GM12878 (cell line): ENCODE results near the gene DYNC1I1. TPM values are rescaled to one million over a fixed set of nuclear protein-coding genes. Genes with fewer than 3 reads are reported as not detected.

Experiments
- ATAC-seq: fragments of 200-7000 bp; cut with Tn5 transposase; 3 replicates; pipeline ENCODE4 v1.9.1; 2020; ENCODE audit warnings: mild to moderate bottlenecking, moderate library complexity
- BruUV-seq: library from RNA; stranded (reverse); fragments of 400-500 nt; replicated peaks from 2 replicates; lab custom pipeline; 2021; lab: Mats Ljungman, UMichigan
- CTCF ChIA-PET: fragments of 300-600 bp; sonication (Branson Sonifier 250); formaldehyde crosslinking; extraction: SDS; loops from one replicate; lab custom pipeline; 2021; ENCODE audit warnings: inconsistent platforms; lab: Yijun Ruan, JAX
- POLR2A ChIA-PET: fragments of 350-600 bp; formaldehyde crosslinking; extraction: SDS; loops from one replicate; lab custom pipeline; 2021; ENCODE audit warnings: inconsistent platforms; lab: Charles Lee
- RAD21 ChIA-PET: fragments of 300-600 bp; sonication (Branson Sonifier 250); formaldehyde crosslinking; loops from one replicate; lab custom pipeline; 2023; ENCODE audit warnings: antibody characterized with exemption; ENCODE audit not compliant: unreplicated experiment; lab: Charles Lee
- SMC1A ChIA-PET: fragments of 300-600 bp; sonication (Branson Sonifier 250); formaldehyde crosslinking; loops from one replicate; lab custom pipeline; 2023; ENCODE audit not compliant: unreplicated experiment, uncharacterized antibody; lab: Charles Lee
- DNase-seq: peaks from one replicate; pipeline ENCODE4 v3.0.0-alpha.2; 2011; ENCODE audit warnings: low read depth, low spot score
- FAIRE-seq: peaks from 3 replicates; lab custom pipeline; 2011; peaks lifted over from hg19 to GRCh38; lab: Jason Lieb, UNC
- H2AFZ ChIP-seq: 2 replicates; pipeline ENCODE4 v1.6.0; 2011; ENCODE audit warnings: low read depth, low read length, control low read depth; ENCODE audit not compliant: control insufficient read depth
- H3K27ac ChIP-seq: 2 replicates; pipeline ENCODE4 v1.5.1; 2011; ENCODE audit warnings: control low read depth; ENCODE audit not compliant: control insufficient read depth, insufficient read depth
- H3K27me3 ChIP-seq, 2 experiments: replicated peaks in 1 of 2; 2 replicates each; pipeline versions ENCODE4 v1.6.0 to v1.6.1; 2011; ENCODE audit warnings: low read length in 1 of 2; ENCODE audit not compliant: control insufficient read depth in 2 of 2, insufficient read depth in 2 of 2
- H3K36me3 ChIP-seq, 2 experiments: 2 replicates each; pipeline ENCODE4 v1.5.1; 2011; ENCODE audit warnings: low read length in 1 of 2; ENCODE audit not compliant: control insufficient read depth in 2 of 2, insufficient read depth in 2 of 2
- H3K4me1 ChIP-seq: 2 replicates; pipeline ENCODE4 v1.6.1; 2011; ENCODE audit warnings: mild to moderate bottlenecking, low read length, moderate library complexity, mixed read lengths; ENCODE audit not compliant: control insufficient read depth, insufficient read depth
- H3K4me2 ChIP-seq: 2 replicates; pipeline ENCODE4 v1.6.0; 2011; ENCODE audit warnings: control low read depth; ENCODE audit not compliant: control insufficient read depth, insufficient read depth
- H3K4me3 ChIP-seq: fragments of 200-600 bp; sonication (generic); 2 replicates; pipeline ENCODE4 v1.5.1; 2016
- H3K79me2 ChIP-seq: 2 replicates; pipeline ENCODE4 v1.6.0; 2011; ENCODE audit warnings: low read length; ENCODE audit not compliant: control insufficient read depth, insufficient read depth
- H3K9ac ChIP-seq: 2 replicates; pipeline ENCODE4 v1.8.0; 2011; ENCODE audit warnings: low read length, control low read depth, mixed read lengths; ENCODE audit not compliant: control insufficient read depth, insufficient read depth
- H3K9me3 ChIP-seq: replicated peaks from 3 replicates; pipeline ENCODE4 v1.5.1; 2011; ENCODE audit warnings: mild to moderate bottlenecking, low read length; ENCODE audit not compliant: control insufficient read depth, insufficient read depth
- H4K20me1 ChIP-seq: 2 replicates; pipeline ENCODE4 v1.6.0; 2011; ENCODE audit not compliant: control insufficient read depth, insufficient read depth
- BACH1 ChIP-seq: fragments of 450-650 bp; IDR thresholded peaks from 2 replicates; pipeline ENCODE4 v1.6.1; 2017; ENCODE audit warnings: mild to moderate bottlenecking, borderline replicate concordance
- CBX5 ChIP-seq: sonication (generic); IDR thresholded peaks from 2 replicates; pipeline ENCODE4 v1.6.1; 2016; ENCODE audit warnings: low read depth, moderate library complexity, mild to moderate bottlenecking, inconsistent platforms
- CEBPB ChIP-seq, 2 experiments: fragments of 150-350 bp in 1 of 2; IDR thresholded peaks; 2 replicates each; pipeline ENCODE4 v1.6.1; 2012 to 2014; ENCODE audit warnings: low read depth in 2 of 2, low read length in 2 of 2, borderline replicate concordance in 1 of 2, inconsistent platforms in 1 of 2
- ESRRA ChIP-seq: IDR thresholded peaks from 2 replicates; pipeline ENCODE4 v1.6.1; 2012; ENCODE audit warnings: mild to moderate bottlenecking, low read length, improper control_type of control experiment
- KDM1A ChIP-seq: fragments of 200-600 bp; sonication (generic); IDR thresholded peaks from 2 replicates; pipeline ENCODE4 v1.6.1; 2016; ENCODE audit warnings: borderline replicate concordance
- NR2C1 ChIP-seq: fragments of 450-650 bp; IDR thresholded peaks from 2 replicates; pipeline ENCODE4 v1.6.1; 2017; ENCODE audit warnings: antibody characterized with exemption, mild to moderate bottlenecking, moderate library complexity
- PAX5 ChIP-seq: IDR thresholded peaks from 2 replicates; pipeline ENCODE4 v1.6.1; 2011; ENCODE audit warnings: low read depth, low read length, borderline replicate concordance
- RB1 ChIP-seq: fragments of 450-650 bp; formaldehyde crosslinking; IDR thresholded peaks from 2 replicates; pipeline ENCODE4 v1.6.1; 2017; ENCODE audit warnings: mild to moderate bottlenecking, borderline replicate concordance
- SIX5 ChIP-seq: IDR thresholded peaks from 2 replicates; pipeline ENCODE4 v1.6.1; 2011; ENCODE audit warnings: mild to moderate bottlenecking, low read depth, low read length, moderate library complexity; ENCODE audit not compliant: severe bottlenecking
- SMARCA5 ChIP-seq: fragments of 450-650 bp; IDR thresholded peaks from 2 replicates; pipeline ENCODE4 v1.6.1; 2017; ENCODE audit warnings: mild to moderate bottlenecking
- SP1 ChIP-seq: IDR thresholded peaks from one replicate; pipeline ENCODE4 v1.6.1; 2011; ENCODE audit warnings: low read depth, low read length
- SRF ChIP-seq, 2 experiments: IDR thresholded peaks; 2 replicates each; pipeline ENCODE4 v1.6.1; 2011; ENCODE audit warnings: low read depth in 2 of 2, low read length in 2 of 2, mild to moderate bottlenecking in 1 of 2, moderate library complexity in 1 of 2
- SUPT20H ChIP-seq: IDR thresholded peaks from 2 replicates; pipeline ENCODE4 v1.6.1; 2011; ENCODE audit warnings: low read depth, mild to moderate bottlenecking, low read length, moderate library complexity, borderline replicate concordance; ENCODE audit not compliant: control insufficient read depth
- WGBS: methylation state at CpG from one replicate; pipeline ENCODE4 v1.1.6; 2016; ENCODE audit warnings: low lambda C conversion rate; ENCODE audit not compliant: insufficient replicate concordance, insufficient coverage; ENCODE audit errors: missing lambda C conversion rate; 5-methylcytosine and 5-hydroxymethylcytosine counted together
- in situ Hi-C: fragments of 300-500 bp; cut with MboI; formaldehyde crosslinking; loops from 9 replicates; pipeline ENCODE4 v1.14.3; 2018; ENCODE audit warnings: mixed read lengths
- intact Hi-C: fragments of 100-400 bp; cut with micrococcal nuclease; formaldehyde crosslinking; loops from one replicate; pipeline ENCODE4 v1.14.2; 2022; ENCODE audit not compliant: unreplicated experiment
- polyA plus RNA-seq, 11 experiments: library from polyadenylated mRNA; depleted of rRNA in 4 of 11; unstranded in 6 of 11; stranded (reverse) in 5 of 11; fragments of >200 nt; fragmentation: Nextera tagmentation in 4 of 11; fragmentation: Illumina TruSeq in 1 of 11; extraction: Ambion mirVana in 4 of 11; extraction: Trizol in 1 of 11; gene quantifications; 1 replicate in 1 of 11; 2 replicates in 10 of 11; pipeline versions ENCODE4 v1.2.1 to v1.2.3, GENCODE V29; 2011 to 2016; ENCODE audit warnings: inconsistent platforms in 2 of 11, missing spikeins in 2 of 11, low read depth in 1 of 11
- total RNA-seq, 4 experiments: library from RNA; depleted of rRNA in 3 of 4; stranded (reverse); fragments of >200 nt in 3 of 4; fragmentation: Illumina TruSeq in 1 of 4; extraction: Trizol in 1 of 4; gene quantifications; 2 replicates each; pipeline versions ENCODE4 v1.2.1 to v1.2.3, GENCODE V29; 2013 to 2021
- TF ChIP-seq, protein P1 (sequence below): fragments of 450-650 bp; formaldehyde crosslinking; IDR thresholded peaks from 2 replicates; pipeline ENCODE4 v1.4.0; 2020; ENCODE audit warnings: mild to moderate bottlenecking, moderate library complexity
- TF ChIP-seq, protein P2 (sequence below): fragments of 450-650 bp; IDR thresholded peaks from 2 replicates; pipeline ENCODE4 v1.6.1; 2018; ENCODE audit warnings: mild to moderate bottlenecking, low read depth, moderate library complexity; ENCODE audit not compliant: partially characterized antibody

The DYNC1I1 gene
- total and polyA plus RNA-seq, 10 of the 15 experiments (the other 5 are each of a cell fraction or from before 2014, with no cell fraction given), result 0.05 to 0.91 (median 0.14) TPM; not detected in 3

DNA sequence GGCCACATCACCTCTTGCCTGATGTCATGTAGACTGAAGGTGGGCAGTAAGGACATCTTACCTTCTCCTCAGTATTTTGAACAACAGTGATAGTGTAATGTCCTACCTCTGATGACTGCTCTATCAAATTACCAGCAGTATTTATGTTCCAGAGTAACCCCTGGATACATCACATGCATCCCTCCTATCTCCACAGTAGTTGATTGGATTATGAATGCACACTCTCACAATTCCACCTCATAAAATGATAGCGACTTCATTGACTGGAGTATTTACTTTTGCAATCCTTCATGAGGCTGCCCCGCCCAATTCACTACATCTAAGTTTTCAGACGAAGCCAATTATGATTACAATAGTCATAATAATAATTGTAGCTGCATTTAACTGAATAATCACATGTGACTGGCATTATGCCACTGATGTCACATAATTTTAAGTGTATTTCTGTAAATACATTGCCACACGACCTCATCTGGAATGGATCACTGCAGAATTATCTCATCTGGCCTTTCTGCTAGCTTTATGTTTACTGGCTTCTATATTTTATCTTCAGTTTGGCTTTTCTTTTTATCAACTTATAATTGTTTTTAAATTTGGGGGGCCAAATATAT is 280.6 kb downstream of the DYNC1I1 start:
- H3K4me3 ChIP-seq, result no peak overlapping the region
- H3K9me3 ChIP-seq, result no peaks in the 10 kb centered on the region
- no peaks in the 10 kb centered on the region for H3K36me3 ChIP-seq
- H3K27ac ChIP-seq, result no peak overlapping the region
- FAIRE-seq, result no peak
- RAD21 ChIA-PET, result no interaction called here
- H4K20me1 ChIP-seq, result no peaks in the 10 kb centered on the region
- in situ Hi-C loops, result no loop called here
- H3K4me2 ChIP-seq, result no peak overlapping the region
- no peaks in the 10 kb centered on the region for H3K79me2 ChIP-seq
- H3K4me1 ChIP-seq, result no peaks in the 10 kb centered on the region
- intact Hi-C loops, result no loop called here
- DNase-seq, result no peak
- ATAC-seq, result no peak
- no TSS peak for BruUV-seq
- H3K9ac ChIP-seq, result no peak overlapping the region
- SMC1A ChIA-PET, result no interaction called here
- POLR2A ChIA-PET, result no interaction called here
- CTCF ChIA-PET, result no interaction called here
- 12% methylated on average over 4 of the region's 4 CpGs for WGBS
- no peaks in the 10 kb centered on the region for H3K27me3 ChIP-seq
- TF ChIP-seq, protein P1, sequence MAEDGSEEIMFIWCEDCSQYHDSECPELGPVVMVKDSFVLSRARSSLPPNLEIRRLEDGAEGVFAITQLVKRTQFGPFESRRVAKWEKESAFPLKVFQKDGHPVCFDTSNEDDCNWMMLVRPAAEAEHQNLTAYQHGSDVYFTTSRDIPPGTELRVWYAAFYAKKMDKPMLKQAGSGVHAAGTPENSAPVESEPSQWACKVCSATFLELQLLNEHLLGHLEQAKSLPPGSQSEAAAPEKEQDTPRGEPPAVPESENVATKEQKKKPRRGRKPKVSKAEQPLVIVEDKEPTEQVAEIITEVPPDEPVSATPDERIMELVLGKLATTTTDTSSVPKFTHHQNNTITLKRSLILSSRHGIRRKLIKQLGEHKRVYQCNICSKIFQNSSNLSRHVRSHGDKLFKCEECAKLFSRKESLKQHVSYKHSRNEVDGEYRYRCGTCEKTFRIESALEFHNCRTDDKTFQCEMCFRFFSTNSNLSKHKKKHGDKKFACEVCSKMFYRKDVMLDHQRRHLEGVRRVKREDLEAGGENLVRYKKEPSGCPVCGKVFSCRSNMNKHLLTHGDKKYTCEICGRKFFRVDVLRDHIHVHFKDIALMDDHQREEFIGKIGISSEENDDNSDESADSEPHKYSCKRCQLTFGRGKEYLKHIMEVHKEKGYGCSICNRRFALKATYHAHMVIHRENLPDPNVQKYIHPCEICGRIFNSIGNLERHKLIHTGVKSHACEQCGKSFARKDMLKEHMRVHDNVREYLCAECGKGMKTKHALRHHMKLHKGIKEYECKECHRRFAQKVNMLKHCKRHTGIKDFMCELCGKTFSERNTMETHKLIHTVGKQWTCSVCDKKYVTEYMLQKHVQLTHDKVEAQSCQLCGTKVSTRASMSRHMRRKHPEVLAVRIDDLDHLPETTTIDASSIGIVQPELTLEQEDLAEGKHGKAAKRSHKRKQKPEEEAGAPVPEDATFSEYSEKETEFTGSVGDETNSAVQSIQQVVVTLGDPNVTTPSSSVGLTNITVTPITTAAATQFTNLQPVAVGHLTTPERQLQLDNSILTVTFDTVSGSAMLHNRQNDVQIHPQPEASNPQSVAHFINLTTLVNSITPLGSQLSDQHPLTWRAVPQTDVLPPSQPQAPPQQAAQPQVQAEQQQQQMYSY (CRISPR knock-in tag), result no peak
- no peak for TF ChIP-seq CEBPB (IDR thresholded peaks at IDR 0.05; ENCODE audit: borderline replicate concordance in 1 of 2, low read depth in 2 of 2, low read length in 2 of 2)
- TF ChIP-seq KDM1A, result no peak
- TF ChIP-seq, protein P2, sequence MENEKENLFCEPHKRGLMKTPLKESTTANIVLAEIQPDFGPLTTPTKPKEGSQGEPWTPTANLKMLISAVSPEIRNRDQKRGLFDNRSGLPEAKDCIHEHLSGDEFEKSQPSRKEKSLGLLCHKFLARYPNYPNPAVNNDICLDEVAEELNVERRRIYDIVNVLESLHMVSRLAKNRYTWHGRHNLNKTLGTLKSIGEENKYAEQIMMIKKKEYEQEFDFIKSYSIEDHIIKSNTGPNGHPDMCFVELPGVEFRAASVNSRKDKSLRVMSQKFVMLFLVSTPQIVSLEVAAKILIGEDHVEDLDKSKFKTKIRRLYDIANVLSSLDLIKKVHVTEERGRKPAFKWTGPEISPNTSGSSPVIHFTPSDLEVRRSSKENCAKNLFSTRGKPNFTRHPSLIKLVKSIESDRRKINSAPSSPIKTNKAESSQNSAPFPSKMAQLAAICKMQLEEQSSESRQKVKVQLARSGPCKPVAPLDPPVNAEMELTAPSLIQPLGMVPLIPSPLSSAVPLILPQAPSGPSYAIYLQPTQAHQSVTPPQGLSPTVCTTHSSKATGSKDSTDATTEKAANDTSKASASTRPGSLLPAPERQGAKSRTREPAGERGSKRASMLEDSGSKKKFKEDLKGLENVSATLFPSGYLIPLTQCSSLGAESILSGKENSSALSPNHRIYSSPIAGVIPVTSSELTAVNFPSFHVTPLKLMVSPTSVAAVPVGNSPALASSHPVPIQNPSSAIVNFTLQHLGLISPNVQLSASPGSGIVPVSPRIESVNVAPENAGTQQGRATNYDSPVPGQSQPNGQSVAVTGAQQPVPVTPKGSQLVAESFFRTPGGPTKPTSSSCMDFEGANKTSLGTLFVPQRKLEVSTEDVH, result no peak
- TF ChIP-seq ESRRA, result no peak
- TF ChIP-seq NR2C1, result no peak
- TF ChIP-seq SMARCA5, result no peak
- TF ChIP-seq SIX5, result no peak
- no peak for TF ChIP-seq SP1
- no peak for TF ChIP-seq CBX5
- TF ChIP-seq RB1, result no peak
- TF ChIP-seq SRF (IDR thresholded peaks at IDR 0.05; ENCODE audit: low read depth in 2 of 2, low read length in 2 of 2), result no peak
- no peak for TF ChIP-seq SUPT20H
- TF ChIP-seq PAX5, result no peak
- no peak for TF ChIP-seq BACH1
- H2AFZ ChIP-seq, result no peak overlapping the region
